Measurements from ENCODE around the gene USP17L10.
"Not testable (repeated sequence)": the region's sequence is repeated elsewhere in the genome, so short reads cannot be mapped to it uniquely, and the experiment has no call there.

The USP17L10 gene

GRCh38 chr4:9210357-9210756 lies at the start of gene USP17L10:
Gene USP17L10, plus strand, starts transcription at chr4:9210657. Its CDS starts 0 bp downstream, at chr4:9210657.
- DNase-seq (ENCODE audit: low spot score), result not testable (repeated sequence)

GRCh38 chr4:9165990-9166389 lies 44.5 kb upstream of the USP17L10 start:
- DNase-seq (ENCODE audit: low spot score), result not testable (repeated sequence)

DNA sequence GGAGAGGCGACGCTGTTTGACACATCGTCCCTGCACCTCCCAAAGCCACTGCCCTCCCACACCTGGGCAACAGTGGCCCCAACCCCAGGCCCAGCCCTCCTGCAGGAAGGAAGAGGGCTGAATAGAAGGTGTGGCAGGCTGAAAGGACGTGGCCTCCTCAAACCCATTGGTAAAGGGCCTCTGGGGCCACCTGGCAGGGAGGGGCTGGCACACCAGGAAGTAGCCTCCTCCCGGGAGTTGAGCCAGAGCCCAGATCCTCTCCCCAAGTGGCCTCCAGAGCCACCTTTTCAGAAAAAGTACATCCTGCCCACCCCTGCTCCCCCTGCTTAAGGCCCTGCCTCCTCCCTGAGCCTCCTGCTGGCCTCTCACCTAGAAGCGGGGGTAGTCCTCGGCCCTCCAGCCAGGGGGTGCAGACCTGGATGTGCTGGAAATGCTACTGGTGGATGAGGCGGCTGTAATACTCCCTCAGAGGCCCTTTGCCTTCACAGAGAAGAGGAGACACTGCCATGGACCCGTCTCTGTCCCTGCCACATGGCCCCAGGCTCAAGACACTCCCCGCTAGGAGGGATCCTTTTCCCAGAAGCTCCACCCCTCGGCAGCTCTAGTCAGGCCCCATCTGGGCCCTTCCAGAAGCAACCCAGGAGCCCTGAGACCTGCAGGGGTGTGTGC lies 40.5 kb upstream of the USP17L10 start, which contains the start of gene FAM90A26:
FAM90A26 (plus strand) TSS at position 619 of the 669 bp plus-strand sequence. CDS start 2,764 bp downstream, outside the sequence.
- not testable (repeated sequence) for DNase-seq (ENCODE audit: low spot score)

GRCh38 chr4:9214701-9215100 lies 4.2 kb downstream of the USP17L10 start:
- not testable (repeated sequence) for DNase-seq (ENCODE audit: low spot score)

- not testable (repeated sequence) for DNase-seq (ENCODE audit: low spot score)
These were observed 4.6 kb downstream of the USP17L10 start, which contains the start of gene USP17L11 for GRCh38 chr4:9215105-9215504. Gene USP17L11, plus strand, starts transcription at chr4:9215405. Its CDS starts 0 bp downstream, at chr4:9215405.

DNA sequence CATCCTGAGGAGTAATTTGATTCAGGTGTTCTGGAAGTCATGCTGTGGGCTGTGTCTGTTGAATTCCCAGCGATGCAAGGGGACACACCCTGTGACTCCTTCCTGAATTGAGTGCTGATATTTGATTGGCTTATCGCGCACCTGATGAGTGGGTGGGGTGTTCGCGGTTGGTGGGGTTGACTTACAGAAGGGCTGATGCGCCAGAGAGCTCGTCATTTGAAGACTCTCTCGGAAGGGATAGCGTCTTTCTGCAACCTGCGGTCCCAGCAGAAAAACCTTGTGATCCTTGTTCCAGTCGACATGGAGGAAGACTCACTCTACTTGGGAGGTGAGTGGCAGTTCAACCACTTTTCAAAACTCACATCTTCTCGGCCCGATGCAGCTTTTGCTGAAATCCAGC lies 9.4 kb downstream of the USP17L10 start, which contains the start of gene USP17L12:
USP17L12 (plus strand) TSS at position 301 of the 400 bp plus-strand sequence; CDS start at position 301, 0 bp downstream.
- not testable (repeated sequence) for DNase-seq (ENCODE audit: low spot score)

GRCh38 chr4:9224596-9224995 lies 14.1 kb downstream of the USP17L10 start, which contains the start of gene USP17L13:
Gene USP17L13, plus strand, starts transcription at chr4:9224896. Its CDS starts 0 bp downstream, at chr4:9224896.
- DNase-seq (ENCODE audit: low spot score), result not testable (repeated sequence)

GRCh38 chr4:9230249-9230648 lies 19.8 kb downstream of the USP17L10 start:
- not testable (repeated sequence) for DNase-seq (ENCODE audit: low spot score)

GRCh38 chr4:9234085-9234484 lies 23.6 kb downstream of the USP17L10 start, which contains the start of gene USP17L15:
Gene USP17L15, plus strand, starts transcription at chr4:9234385. Its CDS starts 0 bp downstream, at chr4:9234385.
- DNase-seq (ENCODE audit: low spot score), result not testable (repeated sequence)

GRCh38 chr4:9238461-9238860 lies 28.0 kb downstream of the USP17L10 start:
- DNase-seq (ENCODE audit: low spot score), result not testable (repeated sequence)

- DNase-seq (ENCODE audit: low spot score), result not testable (repeated sequence)
These were observed 33.1 kb downstream of the USP17L10 start, which contains the start of gene USP17L17 for GRCh38 chr4:9243579-9243978. Gene USP17L17, plus strand, starts transcription at chr4:9243879. Its CDS starts 0 bp downstream, at chr4:9243879.

GRCh38 chr4:9247953-9248680 lies 37.7 kb downstream of the USP17L10 start, which contains the start of gene USP17L18:
Gene USP17L18, plus strand, starts transcription at chr4:9248630. Its CDS starts 0 bp downstream, at chr4:9248630.
- not testable (repeated sequence) for DNase-seq (ENCODE audit: low spot score)

DNA sequence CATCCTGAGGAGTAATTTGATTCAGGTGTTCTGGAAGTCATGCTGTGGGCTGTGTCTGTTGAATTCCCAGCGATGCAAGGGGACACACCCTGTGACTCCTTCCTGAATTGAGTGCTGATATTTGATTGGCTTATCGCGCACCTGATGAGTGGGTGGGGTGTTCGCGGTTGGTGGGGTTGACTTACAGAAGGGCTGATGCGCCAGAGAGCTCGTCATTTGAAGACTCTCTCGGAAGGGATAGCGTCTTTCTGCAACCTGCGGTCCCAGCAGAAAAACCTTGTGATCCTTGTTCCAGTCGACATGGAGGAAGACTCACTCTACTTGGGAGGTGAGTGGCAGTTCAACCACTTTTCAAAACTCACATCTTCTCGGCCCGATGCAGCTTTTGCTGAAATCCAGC lies 42.6 kb downstream of the USP17L10 start, which contains the start of gene USP17L19:
USP17L19 (plus strand) TSS at position 301 of the 400 bp plus-strand sequence; CDS start at position 301, 0 bp downstream.
- not testable (repeated sequence) for DNase-seq (ENCODE audit: low spot score)

DNA sequence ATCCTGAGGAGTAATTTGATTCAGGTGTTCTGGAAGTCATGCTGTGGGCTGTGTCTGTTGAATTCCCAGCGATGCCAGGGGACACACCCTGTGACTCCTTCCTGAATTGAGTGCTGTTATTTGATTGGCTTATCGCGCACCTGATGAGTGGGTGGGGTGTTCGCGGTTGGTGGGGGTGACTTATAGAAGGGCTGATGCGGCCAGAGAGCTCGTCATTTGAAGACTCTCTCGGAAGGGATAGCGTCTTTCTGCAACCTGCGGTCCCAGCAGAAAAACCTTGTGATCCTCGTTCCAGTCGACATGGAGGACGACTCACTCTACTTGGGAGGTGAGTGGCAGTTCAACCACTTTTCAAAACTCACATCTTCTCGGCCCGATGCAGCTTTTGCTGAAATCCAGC lies 47.4 kb downstream of the USP17L10 start, which contains the start of gene USP17L20:
USP17L20 (plus strand) TSS at position 301 of the 400 bp plus-strand sequence; CDS start at position 301, 0 bp downstream.
- DNase-seq (ENCODE audit: low spot score), result not testable (repeated sequence)
